ENCODE results near the gene KRT1.

DNA sequence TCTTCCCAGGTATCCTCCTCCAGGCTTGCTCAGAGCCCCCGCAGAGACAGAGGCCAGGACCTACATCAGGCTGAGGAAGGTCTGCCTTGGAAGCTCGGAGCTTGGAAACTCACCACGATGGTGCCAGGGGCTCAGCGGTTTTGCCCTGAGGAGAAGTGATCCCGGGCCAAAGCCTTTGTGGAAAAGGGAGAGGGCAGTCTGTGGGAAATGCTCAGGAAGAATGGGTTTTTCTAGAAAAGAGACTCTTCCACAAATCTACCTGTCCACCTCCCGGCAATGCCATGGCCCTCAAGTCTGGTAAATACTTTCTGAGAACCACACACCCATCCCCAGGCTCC, 36.2 kb downstream of the KRT1 start:
- no peak for TF ChIP-seq CTCF (IDR thresholded peaks at IDR 0.05)
- TF ChIP-seq EZH2 (IDR thresholded peaks at IDR 0.05; ENCODE audit: borderline replicate concordance, insufficient read depth, low read depth, low read length, poor library complexity, severe bottlenecking): no peak
